Measurements from ENCODE around the gene SLC12A3.

The SLC12A3 gene

GRCh38 chr16:56946767-56947603 is 82.0 kb downstream of the SLC12A3 start:
- no peak for DNase-seq

- no peak for DNase-seq
Measured at GRCh38 chr16:56947604-56947995, 82.6 kb downstream of the SLC12A3 start.

GRCh38 chr16:56948234-56948633 is 83.2 kb downstream of the SLC12A3 start:
- DNase-seq, result no peak

GRCh38 chr16:56950051-56950450 is 85.0 kb downstream of the SLC12A3 start:
- DNase-seq, result no peak

GRCh38 chr16:56950455-56950854 is 85.4 kb downstream of the SLC12A3 start:
- DNase-seq, result no peak

- no peak for DNase-seq
Measured at GRCh38 chr16:56950881-56951771, 86.1 kb downstream of the SLC12A3 start.

- DNase-seq, result no peak
Measured at GRCh38 chr16:56953006-56953405, 88.0 kb downstream of the SLC12A3 start.

GRCh38 chr16:56956076-56956475 is 91.1 kb downstream of the SLC12A3 start:
- DNase-seq, result no peak

- no peak for DNase-seq
Measured at GRCh38 chr16:56956756-56957155, 91.7 kb downstream of the SLC12A3 start.

GRCh38 chr16:56960681-56961281 is 95.8 kb downstream of the SLC12A3 start:
- DNase-seq, result no peak

- no peak for DNase-seq
Measured at GRCh38 chr16:56961386-56961785, 96.4 kb downstream of the SLC12A3 start.

- no peak for DNase-seq
Measured at GRCh38 chr16:56961851-56962281, 96.9 kb downstream of the SLC12A3 start, which contains the start of gene CETP. Gene CETP, plus strand, starts transcription at chr16:56961950. Its CDS starts 30 bp downstream, at chr16:56961980.

GRCh38 chr16:56964243-56965148 is 99.5 kb downstream of the SLC12A3 start:
- DNase-seq, result no peak
